Duodenal mucosa (tissue), 2 donors: ENCODE data around the gene NAIF1.
A peak's percentile ranks its signal among the peaks of the same experiment; 100 is the strongest.
"Not testable (repeated sequence)": the region's sequence is repeated elsewhere in the genome, so short reads cannot be mapped to it uniquely, and the experiment has no call there.

Experiments
- H3K27ac ChIP-seq: one replicate; pipeline ENCODE4 v1.7.0; 2013; ENCODE audit warnings: low read depth, low read length
- H3K27me3 ChIP-seq, 2 donors: one replicate each; pipeline ENCODE4 v1.7.0; 2013; ENCODE audit warnings: low read length in 2 of 2, control low read depth in 1 of 2; ENCODE audit not compliant: insufficient read depth in 2 of 2, control insufficient read depth in 1 of 2
- H3K36me3 ChIP-seq, 2 donors: one replicate each; pipeline ENCODE4 v1.7.0; 2013; ENCODE audit warnings: low read length in 2 of 2, control low read depth in 1 of 2; ENCODE audit not compliant: insufficient read depth in 2 of 2, control insufficient read depth in 1 of 2
- H3K4me1 ChIP-seq, 2 donors: one replicate each; pipeline ENCODE4 v1.7.0; 2013; ENCODE audit warnings: low read length in 2 of 2, control low read depth in 1 of 2; ENCODE audit not compliant: insufficient read depth in 2 of 2, control insufficient read depth in 1 of 2
- H3K4me3 ChIP-seq, 2 donors: one replicate each; pipeline ENCODE4 v1.7.0; 2013; ENCODE audit warnings: low read length in 2 of 2, low read depth in 1 of 2
- H3K9ac ChIP-seq, 2 donors: one replicate each; pipeline ENCODE4 v1.7.0; 2013; ENCODE audit warnings: low read length in 2 of 2, low read depth in 1 of 2
- H3K9me3 ChIP-seq, 2 donors: one replicate each; pipeline ENCODE4 v1.7.0; 2013; ENCODE audit warnings: low read length in 2 of 2, control low read depth in 1 of 2; ENCODE audit not compliant: control insufficient read depth in 1 of 2

Gene NAIF1

DNA sequence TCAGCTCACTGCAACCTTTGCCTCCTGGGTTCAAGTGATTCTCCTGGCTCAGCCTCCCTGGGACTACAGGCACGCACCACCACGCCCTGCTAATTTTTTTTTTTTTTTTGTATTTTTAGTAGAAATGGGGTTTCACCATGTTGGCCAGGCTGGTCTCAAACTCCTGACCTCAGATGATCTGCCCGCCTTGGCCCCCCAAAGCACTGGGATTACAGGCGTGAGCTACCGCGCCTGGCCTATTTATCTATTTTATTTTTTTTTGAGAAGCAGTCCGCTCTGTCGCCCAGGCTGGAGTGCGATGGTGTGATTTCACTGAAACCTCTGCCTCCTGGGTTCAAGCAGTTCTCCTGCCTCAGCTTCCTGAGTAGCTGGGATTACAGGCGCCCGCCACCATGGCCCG, 4.4 kb upstream of the NAIF1 start:
- H3K27me3 ChIP-seq, H3K36me3 ChIP-seq, H3K9ac ChIP-seq, H3K4me3 ChIP-seq, H3K9me3 ChIP-seq: not testable (repeated sequence)
- Histone ChIP-seq H3K27ac (peak overlapping the region; percentile 69), H3K4me1 (peaks cover 37 to 51% of the 10 kb centered on the region in 2 donors)

DNA sequence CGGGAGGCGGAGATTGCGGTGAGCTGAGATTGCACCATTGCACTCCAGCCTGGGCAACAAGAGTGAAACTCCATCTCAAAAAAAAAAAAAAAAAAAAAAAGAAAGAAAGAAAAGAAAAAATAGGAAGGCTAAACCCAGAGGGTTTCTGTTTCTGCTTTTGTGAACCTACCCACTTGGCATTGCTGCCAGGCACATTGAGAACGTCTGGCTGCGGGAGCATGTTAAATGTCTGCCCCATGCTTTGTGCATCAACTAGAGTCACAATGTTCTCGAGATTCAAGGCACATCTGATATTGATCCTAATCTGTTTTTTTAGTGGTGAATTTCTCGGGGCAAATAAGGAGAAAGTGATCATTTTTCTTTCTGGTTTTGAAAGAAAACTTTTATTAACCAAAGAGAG, 3.8 kb upstream of the NAIF1 start:
- Histone ChIP-seq H3K27me3 (no peaks in the 10 kb centered on the region), H3K4me1 (peaks cover 43 to 57% of the 10 kb centered on the region in 2 donors), H3K27ac (no peak overlapping the region), H3K4me3 (no peak overlapping the region), H3K9ac (no peak overlapping the region), H3K36me3 (no peaks in the 10 kb centered on the region), H3K9me3 (no peaks in the 10 kb centered on the region)

- peaks cover 0 to 2% of the 10 kb centered on the region in 2 donors for H3K36me3 ChIP-seq
- peak overlapping the region; percentile 89 to 96 for H3K9ac ChIP-seq
- H3K27ac ChIP-seq: peak overlapping the region; percentile 78
- H3K9me3 ChIP-seq: no peaks in the 10 kb centered on the region
- peaks cover 47 to 58% of the 10 kb centered on the region in 2 donors for H3K4me1 ChIP-seq
- H3K4me3 ChIP-seq: peak overlapping the region; percentile 86 to 93
- no peaks in the 10 kb centered on the region for H3K27me3 ChIP-seq
Observed at GRCh38 chr9:128068386-128069205, 1.5 kb upstream of the NAIF1 start.

GRCh38 chr9:128067645-128068385, 695 bp upstream of the NAIF1 start, which contains the start of gene SLC25A25:
SLC25A25 (plus strand) TSS chr9:128068232; CDS start chr9:128068320, 88 bp downstream.
- H3K36me3 ChIP-seq: peaks cover 2 to 10% of the 10 kb centered on the region in 2 donors
- no peaks in the 10 kb centered on the region for H3K9me3 ChIP-seq
- peak within 1 kb of the TSS; percentile 92 to 93 for H3K4me3 ChIP-seq
- H3K27me3 ChIP-seq: no peaks in the 10 kb centered on the region
- peaks cover 39 to 51% of the 10 kb centered on the region in 2 donors for H3K4me1 ChIP-seq
- peak within 1 kb of the TSS; percentile 97 for H3K27ac ChIP-seq
- peak within 1 kb of the TSS; percentile 94 to 96 for H3K9ac ChIP-seq

- Histone ChIP-seq H3K36me3 (peaks cover 8 to 21% of the 10 kb centered on the region in 2 donors), H3K4me1 (peaks cover 26 to 40% of the 10 kb centered on the region in 2 donors), H3K27me3 (no peaks in the 10 kb centered on the region), H3K4me3 (peak overlapping the region; percentile 75 to 83), H3K27ac (peak overlapping the region; percentile 75), H3K9me3 (no peaks in the 10 kb centered on the region), H3K9ac (peak overlapping the region; percentile 55 to 94)
Observed at GRCh38 chr9:128065907-128066712, 1.0 kb downstream of the NAIF1 start.

DNA sequence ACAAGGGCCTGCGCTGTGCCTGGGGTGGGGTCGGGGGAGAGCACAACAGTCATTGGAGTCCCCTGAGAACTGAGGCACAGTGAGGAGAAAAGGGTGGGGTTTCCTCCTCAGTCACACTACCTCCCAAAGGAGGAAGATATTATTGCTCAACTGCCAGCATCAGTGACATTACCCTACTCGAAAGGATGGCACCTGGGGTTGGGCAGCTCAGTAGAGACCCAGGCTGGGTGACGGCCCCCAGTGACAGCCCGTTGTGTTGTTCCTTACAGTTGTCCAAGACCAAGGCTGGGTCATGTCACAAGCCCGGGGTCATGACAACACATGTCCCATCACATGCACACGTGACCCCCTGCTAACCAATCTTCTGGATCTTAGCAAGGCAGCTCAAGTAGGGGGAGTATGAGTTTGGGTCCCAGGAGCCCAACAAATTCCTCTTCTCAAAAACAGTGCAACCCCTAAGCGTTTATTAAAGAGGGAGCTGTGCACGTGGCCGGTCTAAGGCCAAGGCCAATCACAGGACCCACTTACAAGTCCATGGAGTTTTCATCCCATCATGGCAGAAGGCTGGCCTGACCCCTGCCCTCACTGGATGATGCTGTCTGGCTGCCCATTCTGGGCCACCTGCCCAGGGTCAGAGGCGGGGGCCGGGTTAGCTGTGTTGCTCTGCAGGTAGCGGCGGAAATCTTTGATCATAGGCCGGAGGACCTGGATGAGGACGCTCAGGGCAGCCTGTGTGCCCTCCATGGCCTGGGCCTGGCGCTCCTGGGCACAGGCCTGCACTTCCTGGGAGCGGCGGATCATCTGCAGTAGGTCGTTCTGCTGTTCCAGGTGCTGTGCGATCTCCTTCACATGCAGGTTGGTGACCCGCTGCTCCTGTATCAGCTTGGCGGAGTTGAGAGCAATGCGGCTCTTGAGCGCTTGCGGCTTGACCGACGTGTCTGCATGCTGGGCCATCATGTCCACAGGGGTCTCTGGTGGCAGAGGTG, 4.0 kb downstream of the NAIF1 start:
- H3K27ac ChIP-seq: no peak overlapping the region
- peaks cover 19 to 23% of the 10 kb centered on the region in 2 donors for H3K4me1 ChIP-seq
- no peaks in the 10 kb centered on the region for H3K27me3 ChIP-seq
- peaks cover 8 to 21% of the 10 kb centered on the region in 2 donors for H3K36me3 ChIP-seq
- H3K4me3 ChIP-seq: no peak overlapping the region
- H3K9me3 ChIP-seq: no peaks in the 10 kb centered on the region
- H3K9ac ChIP-seq: no peak overlapping the region

- Histone ChIP-seq H3K27ac (no peak overlapping the region), H3K4me1 (peaks cover 21 to 23% of the 10 kb centered on the region in 2 donors), H3K36me3 (peaks cover 8 to 21% of the 10 kb centered on the region in 2 donors), H3K9ac (no peak overlapping the region), H3K9me3 (no peaks in the 10 kb centered on the region), H3K4me3 (no peak overlapping the region), H3K27me3 (no peaks in the 10 kb centered on the region)
Observed at GRCh38 chr9:128062279-128062678, 4.8 kb downstream of the NAIF1 start.

- Histone ChIP-seq H3K36me3 (peaks cover 8 to 21% of the 10 kb centered on the region in 2 donors), H3K9ac (no peak overlapping the region), H3K27ac (no peak overlapping the region), H3K27me3 (no peaks in the 10 kb centered on the region), H3K9me3 (no peaks in the 10 kb centered on the region), H3K4me1 (peaks cover 18 to 19% of the 10 kb centered on the region in 2 donors), H3K4me3 (peak overlapping the region in 1 of 2 donors; percentile 28)
Observed at GRCh38 chr9:128061275-128061960, 5.7 kb downstream of the NAIF1 start.
